G401.6 (cell line): ENCODE results near the gene DFFB.
"Not testable (repeated sequence)": the region's sequence is repeated elsewhere in the genome, so short reads cannot be mapped to it uniquely, and the experiment has no call there.

Source experiments
- FAIRE-seq: peaks from 2 replicates; lab custom pipeline; 2012; peaks lifted over from hg19 to GRCh38; lab: Jason Lieb, UNC

DFFB gene, protein sequence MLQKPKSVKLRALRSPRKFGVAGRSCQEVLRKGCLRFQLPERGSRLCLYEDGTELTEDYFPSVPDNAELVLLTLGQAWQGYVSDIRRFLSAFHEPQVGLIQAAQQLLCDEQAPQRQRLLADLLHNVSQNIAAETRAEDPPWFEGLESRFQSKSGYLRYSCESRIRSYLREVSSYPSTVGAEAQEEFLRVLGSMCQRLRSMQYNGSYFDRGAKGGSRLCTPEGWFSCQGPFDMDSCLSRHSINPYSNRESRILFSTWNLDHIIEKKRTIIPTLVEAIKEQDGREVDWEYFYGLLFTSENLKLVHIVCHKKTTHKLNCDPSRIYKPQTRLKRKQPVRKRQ

DNA sequence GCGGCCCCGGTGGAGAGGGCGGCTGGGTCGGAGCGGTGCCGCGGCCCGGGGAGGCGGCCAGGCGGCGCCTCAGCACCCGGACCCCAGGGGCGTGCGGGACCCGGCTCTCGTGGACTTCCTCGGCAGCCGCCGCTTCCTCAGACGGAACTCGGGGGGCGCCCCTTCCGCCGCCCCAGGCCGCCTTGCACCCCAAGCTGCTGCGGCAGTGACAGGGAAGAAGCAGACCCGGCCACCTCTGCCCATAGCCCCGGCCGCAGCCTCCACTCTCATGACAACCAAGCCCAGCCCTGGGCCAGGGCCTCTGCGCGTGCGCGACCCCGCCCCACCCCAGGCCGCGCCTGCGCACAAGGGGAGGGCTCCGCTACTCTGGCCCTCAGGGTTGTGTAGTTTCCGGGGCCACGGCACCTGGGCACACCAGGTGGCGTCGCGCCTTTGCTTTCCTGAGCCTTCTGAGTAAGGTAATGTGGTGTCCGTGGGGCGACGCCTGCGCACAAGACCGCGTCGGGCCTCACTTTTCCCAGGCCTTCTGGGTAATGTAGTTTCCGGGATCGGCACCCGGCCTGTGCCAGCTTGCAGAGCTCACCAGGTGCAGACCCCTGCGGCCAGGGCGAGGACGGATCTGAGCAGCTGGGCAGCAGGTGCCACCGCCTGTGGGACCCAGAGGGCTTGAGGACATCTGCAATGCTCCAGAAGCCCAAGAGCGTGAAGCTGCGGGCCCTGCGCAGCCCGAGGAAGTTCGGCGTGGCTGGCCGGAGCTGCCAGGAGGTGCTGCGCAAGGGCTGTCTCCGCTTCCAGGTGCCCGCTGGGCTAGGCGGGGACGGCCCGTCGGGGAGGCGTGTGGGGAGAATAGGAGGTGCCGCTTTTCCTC lies at the start of gene DFFB, which contains the start of gene CEP104:
Gene DFFB, plus strand, starts transcription at position 554 of the 868 bp plus-strand sequence. Its CDS starts 128 bp downstream, at position 682.
Gene CEP104, minus strand, starts transcription at position 289 of the 868 bp plus-strand sequence. CDS start 4,804 bp downstream, outside the sequence.
- FAIRE-seq: peak; percentile 96

DNA sequence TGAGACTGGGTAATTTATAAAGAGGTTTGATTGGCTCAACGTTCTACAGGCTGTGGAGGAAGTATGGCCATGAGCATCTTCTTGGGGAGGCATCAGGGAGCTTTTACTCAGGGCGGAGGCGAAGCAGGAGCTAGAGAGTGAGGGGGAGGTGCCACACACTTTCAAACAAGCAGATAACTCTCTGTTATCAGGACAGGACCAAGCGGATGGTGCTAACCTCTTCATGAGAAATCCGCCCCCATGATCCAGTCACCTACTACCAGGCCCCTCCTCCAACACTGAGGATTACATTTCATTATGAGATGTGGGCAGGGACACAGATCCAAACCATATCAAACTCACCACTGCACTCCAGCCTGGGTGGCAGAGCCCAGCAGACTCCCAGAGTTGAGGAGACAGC lies 49.5 kb upstream of the DFFB start:
- no peak for FAIRE-seq

DNA sequence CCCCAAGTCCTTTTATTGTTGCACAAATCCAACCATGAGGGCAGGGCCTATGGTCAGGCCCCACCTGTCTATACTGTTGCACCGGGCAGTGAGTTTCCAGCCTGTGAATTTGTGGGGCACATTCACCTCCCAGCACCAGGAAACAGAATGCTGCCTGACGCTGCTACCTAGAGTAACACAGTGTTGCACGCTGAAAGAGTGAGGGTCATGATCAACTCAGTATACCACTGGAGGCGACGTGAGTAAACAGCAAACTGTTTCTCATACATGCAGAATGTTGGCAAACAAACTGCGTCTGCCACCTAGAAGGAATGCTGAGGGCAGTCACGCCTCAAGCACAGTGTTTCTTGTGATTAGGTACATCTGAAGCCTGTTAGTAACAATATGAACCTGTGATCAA lies 47.6 kb upstream of the DFFB start:
- FAIRE-seq: no peak

DNA sequence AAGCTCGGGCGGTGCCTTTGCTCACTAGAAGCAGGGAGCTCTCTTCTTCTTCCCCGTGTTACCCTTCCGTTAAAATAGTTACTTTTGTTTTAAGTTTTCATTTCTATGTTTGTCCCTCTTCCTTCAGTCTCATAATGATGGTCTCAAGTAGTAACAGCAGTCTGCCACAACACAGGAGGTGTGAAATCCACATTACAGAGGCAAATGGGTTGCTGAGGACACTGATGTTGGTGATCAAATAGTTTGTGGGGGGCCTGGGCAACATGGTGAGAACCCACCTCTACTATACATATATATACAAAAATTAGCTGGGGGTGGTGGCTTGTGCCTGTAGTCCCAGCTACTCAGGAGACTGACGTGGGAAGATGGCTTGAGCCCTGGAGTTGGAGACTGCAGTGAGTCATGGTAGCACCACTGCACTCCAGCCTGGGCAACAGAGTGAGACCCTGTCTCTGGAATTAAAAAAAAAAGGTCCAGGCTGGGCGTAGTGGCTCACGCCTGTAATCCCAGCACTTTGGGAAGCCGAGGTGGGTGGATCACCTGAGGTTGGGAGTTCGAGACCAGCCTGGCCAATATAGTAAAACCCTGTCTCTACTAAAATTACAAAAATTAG lies 47.0 kb upstream of the DFFB start:
- not testable (repeated sequence) for FAIRE-seq

DNA sequence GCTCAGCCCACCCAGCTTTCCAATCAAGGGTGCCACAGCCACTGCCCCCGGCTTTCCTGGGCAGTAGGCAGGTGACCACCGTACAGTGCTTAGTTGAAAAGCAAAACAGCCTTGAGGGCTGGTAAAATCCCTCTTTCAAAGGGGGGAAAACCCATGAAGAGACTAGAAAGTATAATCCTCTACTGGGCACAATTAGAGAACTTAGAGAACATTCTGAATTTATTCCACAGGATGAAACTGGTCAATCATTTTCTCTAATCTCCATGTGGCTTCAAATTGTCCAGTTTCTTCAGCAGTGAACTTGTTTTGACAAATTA lies 45.7 kb upstream of the DFFB start:
- no peak for FAIRE-seq

DNA sequence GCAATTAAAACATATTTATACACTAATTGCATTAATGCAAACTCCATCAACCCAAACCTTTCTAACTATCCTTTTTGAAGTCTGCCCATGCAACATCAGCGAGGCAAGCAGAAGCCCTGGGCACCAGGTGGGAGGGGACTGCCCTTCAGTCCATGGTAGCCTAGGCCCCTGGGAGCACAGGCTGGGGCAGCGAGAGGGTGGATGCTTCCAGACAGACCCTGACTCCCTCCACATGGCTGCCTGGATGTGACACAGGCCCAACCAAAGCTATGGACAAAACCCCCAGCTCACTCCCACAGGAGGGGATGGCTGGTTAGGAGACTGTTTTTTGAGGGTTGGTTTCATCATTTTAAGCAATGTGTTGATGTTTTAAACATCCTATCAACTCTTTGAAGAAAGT lies 43.2 kb upstream of the DFFB start:
- FAIRE-seq: no peak

DNA sequence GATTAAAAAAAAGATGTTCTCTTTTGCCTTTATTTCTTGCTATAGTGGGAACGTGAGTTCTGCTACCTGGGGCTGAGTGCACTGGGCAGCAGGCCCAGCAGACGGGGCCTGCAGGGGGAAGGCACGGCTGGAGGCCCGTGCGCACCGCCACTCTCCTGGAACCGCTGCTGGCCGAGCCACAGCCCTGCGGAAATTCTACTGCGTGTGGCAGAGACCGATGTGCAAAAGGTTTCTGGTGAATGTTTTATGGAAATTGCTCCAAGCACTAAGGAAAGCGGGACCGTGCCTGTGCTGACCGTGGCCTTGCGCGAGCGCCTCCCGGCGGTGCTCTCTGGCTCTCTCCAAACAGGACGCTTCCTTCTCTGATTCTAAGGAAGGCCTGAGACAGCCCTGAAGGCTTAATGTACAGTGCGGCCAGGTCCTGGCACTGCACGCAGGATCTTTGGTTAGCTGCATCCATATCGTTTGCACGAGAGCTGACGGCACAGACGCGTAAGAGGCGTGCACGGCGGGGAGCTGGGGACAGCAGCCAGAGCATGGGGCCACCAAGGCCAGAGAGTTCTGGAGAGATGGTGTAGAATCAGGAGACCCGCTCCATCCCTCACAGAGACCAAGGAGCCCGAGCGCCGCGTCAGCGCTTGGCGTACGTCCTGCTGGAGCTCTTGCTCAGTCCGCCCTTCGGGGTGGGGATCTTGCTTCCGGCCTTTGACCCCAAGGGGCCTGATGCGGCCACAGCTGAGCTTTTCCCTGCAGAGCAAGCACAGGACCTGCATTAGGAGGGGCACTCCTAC lies 42.3 kb upstream of the DFFB start:
- no peak for FAIRE-seq

DNA sequence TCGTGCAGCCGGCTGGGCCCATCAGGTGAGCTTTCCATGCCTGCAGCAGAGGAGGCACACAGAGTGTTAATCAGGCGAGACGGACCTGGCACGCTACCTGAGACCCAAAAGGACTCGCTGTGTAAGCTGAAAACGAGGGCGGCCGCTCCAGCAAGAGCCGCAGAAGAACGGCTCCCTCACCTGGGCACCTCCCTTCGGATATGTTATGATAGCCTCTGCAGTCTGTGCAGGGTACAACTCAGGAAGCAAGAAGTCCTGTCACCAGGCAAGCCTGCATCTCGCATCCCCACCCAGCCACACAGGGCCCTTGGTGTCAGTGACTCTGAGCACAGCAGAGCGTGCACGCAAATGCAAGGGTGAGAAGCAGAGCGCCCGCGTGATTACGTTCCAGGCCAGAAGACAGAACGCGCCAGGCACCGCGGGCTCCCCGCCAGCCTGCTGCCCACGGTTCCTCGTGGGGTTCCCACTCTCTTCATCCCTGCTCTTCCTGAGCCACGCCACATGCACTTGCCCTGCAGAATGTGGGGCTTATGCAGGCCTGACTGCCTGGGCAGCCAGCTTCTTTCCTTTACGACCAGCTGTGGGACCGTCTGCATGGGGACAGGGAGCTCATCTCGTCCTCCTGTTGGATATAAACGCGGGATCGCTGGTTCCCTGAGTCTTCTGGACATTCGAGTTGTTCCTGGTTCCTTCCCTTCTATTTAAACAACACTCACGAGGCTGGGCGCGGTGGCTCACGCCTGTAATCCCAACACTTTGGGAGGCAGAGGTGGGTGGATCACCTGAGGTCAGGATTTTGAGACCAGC lies 40.7 kb upstream of the DFFB start:
- FAIRE-seq: no peak

DNA sequence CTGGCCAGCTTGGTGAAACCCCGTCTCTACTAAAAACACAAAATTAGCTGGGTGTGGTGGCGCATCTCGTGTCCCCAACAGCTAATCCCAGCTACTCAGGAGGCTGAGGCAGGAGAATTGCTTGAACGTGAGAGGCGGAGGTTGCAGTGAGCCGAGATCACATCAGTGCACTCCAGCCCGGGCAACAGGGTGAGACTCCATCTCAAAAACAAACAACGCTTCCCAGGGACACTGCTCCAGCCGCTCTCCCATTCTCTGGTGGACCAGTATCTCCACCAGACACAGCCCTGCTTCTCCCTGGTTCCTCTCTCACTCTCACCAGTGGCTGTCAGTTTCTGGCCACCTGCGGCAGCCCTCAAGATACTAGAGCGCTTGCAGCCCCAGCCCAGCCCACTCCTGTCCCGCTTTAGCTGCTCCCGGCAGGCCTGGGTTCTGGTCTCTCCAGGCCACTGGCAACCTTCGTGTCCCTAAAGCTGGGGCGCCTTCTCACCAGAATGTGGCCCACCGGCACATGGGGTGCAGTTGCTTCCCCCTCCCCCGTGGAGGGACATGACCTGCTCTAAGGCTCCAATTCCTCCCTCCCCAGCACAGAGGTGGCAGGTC lies 40.0 kb upstream of the DFFB start:
- no peak for FAIRE-seq

DNA sequence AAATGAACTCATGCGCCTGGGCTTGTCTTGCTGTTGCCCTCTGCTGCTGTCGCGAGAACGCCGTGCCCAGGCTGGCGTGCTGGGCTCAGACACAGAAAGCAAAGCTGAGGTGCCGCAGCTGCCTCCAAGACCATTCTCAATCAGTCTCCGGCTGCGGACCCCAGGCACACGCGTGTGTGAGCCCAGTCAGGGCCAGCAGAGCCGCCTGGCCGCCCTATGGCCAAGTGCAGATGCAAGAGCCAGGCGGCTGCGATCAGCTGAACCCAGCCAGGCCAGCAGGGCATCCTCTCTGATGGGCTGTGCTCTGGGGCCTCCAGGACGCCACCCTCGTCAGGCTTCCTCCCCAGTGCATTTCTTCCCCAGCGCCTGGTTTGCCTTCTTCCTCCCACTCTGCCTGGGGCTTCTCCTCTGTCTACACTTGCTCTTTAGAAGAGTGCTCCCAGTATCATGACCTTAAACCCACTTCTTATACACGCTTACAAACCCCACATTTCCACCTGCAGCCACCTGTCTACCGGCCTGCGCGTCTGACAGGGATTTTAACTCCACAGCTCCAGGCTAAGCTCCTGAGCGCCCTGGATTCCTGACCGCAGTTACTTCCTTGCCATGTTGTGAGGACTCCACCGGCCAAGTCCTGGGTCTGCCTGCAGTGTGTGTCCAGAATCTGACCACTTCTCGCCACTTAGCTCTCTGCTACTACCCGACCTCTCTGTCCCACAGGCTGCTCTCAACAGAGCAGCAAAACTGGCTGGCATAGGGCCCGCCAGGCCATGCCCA lies 39.3 kb upstream of the DFFB start:
- FAIRE-seq: no peak

DNA sequence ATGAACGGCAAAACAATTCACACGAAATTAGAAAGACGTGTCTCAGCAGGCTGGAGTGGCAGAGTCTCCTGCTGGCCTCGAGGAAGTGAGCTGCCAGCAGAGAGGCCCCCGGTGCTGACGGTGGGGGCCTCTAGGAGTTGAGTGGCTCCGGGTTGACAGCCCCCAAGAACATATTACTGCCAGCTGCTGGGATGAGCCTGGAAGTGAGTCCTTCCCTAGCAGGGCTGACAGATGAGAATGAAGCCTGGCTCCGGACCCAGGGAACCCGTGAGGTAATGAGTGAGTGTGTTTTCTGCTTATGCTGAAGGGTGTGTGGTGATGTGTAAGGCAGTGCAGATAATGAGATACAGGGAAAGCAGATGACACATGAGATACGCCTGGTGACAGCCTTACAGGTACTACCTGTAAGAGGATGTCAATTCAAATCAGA lies 37.5 kb upstream of the DFFB start:
- no peak for FAIRE-seq

DNA sequence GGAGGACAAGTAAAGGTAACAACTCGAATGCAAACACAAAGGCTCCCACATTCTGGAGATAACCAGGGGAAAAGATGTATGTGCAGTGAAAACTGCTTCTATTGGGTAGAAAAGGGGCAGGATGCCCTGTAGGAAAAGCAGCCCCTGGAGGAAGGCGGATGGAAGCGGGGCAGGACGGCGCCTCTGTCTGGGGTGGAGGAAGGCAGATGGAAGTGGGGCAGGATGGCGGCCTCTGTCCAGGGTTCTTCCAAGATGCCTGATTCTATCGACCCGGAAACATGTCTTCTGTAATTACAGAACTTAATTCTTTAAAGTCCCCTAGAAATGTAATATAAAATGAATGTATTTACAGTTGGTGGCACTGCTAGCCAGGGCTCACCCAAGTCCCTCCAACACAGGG lies 37.0 kb upstream of the DFFB start:
- no peak for FAIRE-seq

DNA sequence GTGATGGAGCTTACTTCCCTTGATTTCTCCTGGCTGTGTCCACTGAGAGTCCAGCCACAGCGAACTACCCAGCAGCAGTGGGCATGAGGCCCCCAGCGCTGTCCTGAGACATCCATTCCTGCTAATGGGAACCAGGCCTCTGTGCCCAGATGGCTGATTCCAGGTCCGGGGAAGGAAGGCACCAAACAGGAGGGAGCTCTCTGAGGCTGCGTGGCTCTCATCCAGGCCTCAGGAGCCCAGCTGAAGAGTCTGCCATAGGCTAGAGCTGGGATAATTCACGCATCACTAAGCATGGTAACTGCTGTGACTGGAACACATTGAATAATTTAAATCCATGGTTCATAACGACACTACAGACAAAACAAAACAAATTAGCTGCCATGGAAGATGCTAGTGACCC lies 36.3 kb upstream of the DFFB start:
- no peak for FAIRE-seq

DNA sequence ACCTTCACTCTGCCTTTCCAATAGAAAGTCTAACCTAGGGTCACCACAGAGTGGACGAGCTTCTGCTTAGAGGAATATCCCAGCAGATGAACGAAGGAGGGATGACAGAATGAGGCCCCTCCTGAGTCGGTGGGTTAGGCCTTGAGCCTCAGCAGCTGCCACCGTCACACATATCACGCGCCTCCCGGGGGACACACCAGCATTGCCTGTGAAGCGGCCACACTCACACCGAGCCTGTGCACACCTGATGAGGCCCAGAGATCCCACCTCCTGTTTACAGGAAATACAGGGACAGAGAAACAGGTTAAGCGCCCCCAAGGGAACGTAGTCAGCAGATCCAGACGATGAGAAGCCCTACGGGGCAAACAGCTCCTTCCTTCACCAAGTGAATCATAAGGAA lies 35.8 kb upstream of the DFFB start:
- no peak for FAIRE-seq

DNA sequence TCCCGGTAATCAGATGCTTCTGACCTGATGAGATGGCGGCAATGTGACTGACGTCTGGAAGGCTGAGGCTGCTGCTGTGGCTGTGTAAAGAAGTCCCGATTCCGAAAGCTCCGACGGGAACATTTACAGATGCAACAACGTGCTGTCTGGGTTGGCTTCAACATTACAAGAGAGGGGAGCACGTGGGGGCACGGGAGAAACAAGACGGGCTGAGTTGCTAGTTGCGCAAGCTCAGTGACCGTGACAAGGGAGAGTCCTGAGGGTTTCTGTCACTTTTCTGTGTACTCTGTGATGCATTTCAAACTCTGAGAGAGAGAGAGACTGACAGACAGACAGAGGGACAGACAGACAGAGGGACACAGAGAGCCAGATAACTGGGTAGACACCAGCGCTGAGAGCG lies 35.4 kb upstream of the DFFB start:
- FAIRE-seq: no peak

DNA sequence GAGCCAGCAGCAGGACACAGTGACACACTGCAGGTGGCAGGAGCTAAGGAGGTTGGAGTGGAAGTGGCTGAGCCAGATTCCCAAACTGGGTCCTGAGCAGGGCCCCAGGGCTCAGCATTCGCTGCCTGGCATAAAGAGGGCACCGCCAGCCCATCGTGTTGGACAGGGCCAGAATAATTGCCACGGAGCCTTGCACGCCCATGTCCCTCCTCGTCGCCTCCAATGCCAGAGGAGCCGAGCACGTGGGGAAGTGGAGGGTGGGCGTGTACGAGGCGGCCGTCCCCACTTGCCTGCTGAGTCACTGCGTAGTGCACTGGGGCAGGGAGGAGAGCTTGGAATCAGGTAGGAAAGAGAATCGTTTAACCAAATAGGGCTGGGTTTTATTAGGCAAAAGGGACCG lies 34.9 kb upstream of the DFFB start:
- no peak for FAIRE-seq

DNA sequence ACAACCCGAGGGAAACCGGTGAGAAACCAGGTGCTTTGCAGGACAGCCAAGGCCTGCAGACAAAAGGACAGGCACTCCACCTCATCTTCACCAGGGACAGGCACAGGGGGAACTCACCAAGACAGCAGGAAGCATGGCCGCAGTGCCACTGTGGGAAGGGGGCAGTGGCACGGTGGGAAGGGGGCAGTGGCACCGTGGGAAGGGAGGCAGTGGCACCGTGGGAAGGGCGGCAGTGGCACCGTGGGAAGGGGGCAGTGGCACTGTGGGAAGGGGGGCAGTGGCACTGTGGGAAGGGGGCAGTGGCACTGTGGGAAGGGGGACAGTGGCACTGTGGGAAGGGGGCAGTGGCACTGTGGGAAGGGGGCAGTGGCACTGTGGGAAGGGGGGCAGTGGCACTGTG lies 32.6 kb upstream of the DFFB start:
- FAIRE-seq: no peak

DNA sequence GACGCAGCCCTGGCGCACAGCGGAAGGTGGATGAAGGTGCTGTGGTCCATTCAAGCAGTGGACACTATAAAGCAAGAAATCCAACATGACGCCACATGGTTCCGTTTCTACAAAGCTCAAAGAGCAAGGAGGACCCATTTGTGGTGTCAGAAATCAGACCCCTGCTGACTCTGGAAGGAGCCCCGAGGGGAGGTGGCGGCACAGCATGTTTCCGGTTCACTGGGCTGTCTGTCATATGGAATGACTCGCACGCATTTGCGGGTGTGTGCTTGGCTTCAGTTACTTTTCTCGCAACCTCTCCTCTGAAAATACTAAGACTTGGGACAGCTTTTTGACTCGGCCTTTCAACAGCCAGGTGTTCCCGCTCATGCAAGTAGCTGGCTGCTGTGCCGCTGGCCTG lies 31.9 kb upstream of the DFFB start:
- no peak for FAIRE-seq

DNA sequence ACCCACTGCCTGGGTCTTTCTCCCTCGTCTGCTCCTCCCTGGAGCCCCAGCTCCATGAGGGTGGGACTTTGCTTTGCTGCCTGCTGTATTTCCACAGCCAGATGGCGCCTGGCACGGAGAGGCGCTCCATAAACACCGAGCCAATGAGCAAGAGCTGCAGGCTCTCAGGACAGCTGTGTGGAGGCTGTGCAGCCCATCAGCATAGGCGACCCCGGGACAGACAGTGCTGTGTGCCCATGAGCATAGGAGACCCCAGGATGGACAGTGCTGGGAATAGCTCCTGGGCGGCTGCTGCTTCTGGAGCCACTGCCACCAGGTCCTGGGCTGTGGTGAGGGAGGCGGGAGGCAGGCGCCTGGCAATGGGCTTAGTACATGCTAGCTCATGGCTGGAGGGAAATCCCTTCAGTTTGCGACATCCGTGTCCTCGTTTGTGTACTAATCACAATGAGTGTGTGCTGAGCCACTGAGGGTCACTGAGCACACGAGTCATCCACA lies 29.4 kb upstream of the DFFB start:
- no peak for FAIRE-seq

DNA sequence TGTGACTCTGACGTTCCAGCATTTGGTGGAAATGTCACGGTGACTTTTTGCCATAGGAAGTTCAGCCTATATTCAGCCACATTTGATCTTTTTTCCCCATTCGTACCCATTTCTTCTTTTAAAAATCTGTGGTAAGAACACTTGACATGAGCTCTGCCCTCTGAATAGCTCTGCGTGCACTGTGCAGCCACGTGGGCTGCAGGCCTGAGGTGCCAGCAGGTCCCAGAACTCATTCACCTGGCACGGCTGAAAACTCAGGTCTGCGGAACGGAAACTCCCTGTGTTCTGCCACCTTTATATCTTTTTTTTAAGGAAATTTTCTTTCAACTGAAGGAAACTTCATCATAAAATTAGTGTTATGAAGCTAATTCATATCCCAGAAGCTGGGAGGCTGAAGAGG lies 28.9 kb upstream of the DFFB start:
- FAIRE-seq: no peak
